K562 (cell line): Measurements from ENCODE around the gene PTPRT.

Source experiments
- CTCF ChIP-seq, 3 experiments: IDR thresholded peaks in 2 of 3; conservative IDR thresholded peaks in 1 of 3; 2 replicates each; pipeline ENCODE4 v1.5.1; 2011 to 2012; ENCODE audit warnings: low read length in 3 of 3, mild to moderate bottlenecking in 3 of 3, control low read depth in 2 of 3, improper control_type of control experiment in 1 of 3, inconsistent platforms in 1 of 3, low read depth in 1 of 3, mixed read lengths in 1 of 3, moderate library complexity in 1 of 3; ENCODE audit not compliant: insufficient read depth in 2 of 3
- YY1 ChIP-seq, 3 experiments: IDR thresholded peaks; 2 replicates each; pipeline ENCODE4 v1.6.1; 2011; ENCODE audit warnings: low read length in 2 of 3, mild to moderate bottlenecking in 2 of 3, moderate library complexity in 2 of 3, borderline replicate concordance in 1 of 3, control low read depth in 1 of 3, low read depth in 1 of 3; ENCODE audit not compliant: insufficient read depth in 3 of 3, insufficient replicate concordance in 2 of 3, control insufficient read depth in 1 of 3, insufficient read length in 1 of 3; ENCODE audit errors: extremely low read depth in 1 of 3

GRCh38 chr20:42795111-42795695 lies 394.5 kb downstream of the PTPRT start:
- TF ChIP-seq CTCF (IDR thresholded peaks at IDR 0.05 in 2 of 3, conservative IDR thresholded peaks at IDR 0.05 in 1 of 3; ENCODE audit: insufficient read depth in 2 of 3, low read depth in 1 of 3, low read length in 3 of 3) (no peak), YY1 (IDR thresholded peaks at IDR 0.05; ENCODE audit: borderline replicate concordance in 1 of 3, control insufficient read depth in 1 of 3, extremely low read depth in 1 of 3, insufficient read depth in 3 of 3, insufficient read length in 1 of 3, insufficient replicate concordance in 2 of 3, low read depth in 1 of 3, low read length in 2 of 3) (no peak)
